Heart left ventricle (tissue), 13 donors: ENCODE results near the gene RET.

Source experiments
- CTCF ChIP-seq, 12 donors: fragments of 200-600 bp; sonication (generic) in 4 of 12; IDR thresholded peaks; one replicate each; pipeline versions ENCODE4 v1.5.0 to v1.8.0; 2018 to 2022; ENCODE audit warnings: antibody characterized with exemption in 12 of 12, mild to moderate bottlenecking in 5 of 12
- POLR2A ChIP-seq, 2 donors: fragments of 450-650 bp; IDR thresholded peaks; one replicate each; pipeline ENCODE4 v1.6.1; 2017; ENCODE audit warnings: antibody characterized with exemption in 2 of 2, mild to moderate bottlenecking in 2 of 2, moderate library complexity in 2 of 2
- donor health status: ischemic (EF 13 %, LVEDD 7.1; RV severe dilation, severe dysfunction).
- donor health status: DM: no; HTN: yes; CAD: no.
- donor health status: DM: no; HTN: no; CAD: no.
- donor health status: ischemic (EF 25% LVEDD 6.9; RV normal size, moderate dysfunction).
- donor health status: ischemic (EF 25% LVEDD 5.7; RV mildly dilated, moderate dysfunction).
- donor health status: ischemic (EF 35%, LVEDD 5.7; RV mildly dilated, moderate dysfunction).
- donor health status: nonischemic (EF 11% LVEDD 7.7; RV severe dilation, severe dysfunction).
- donor health status: DM: yes; HTN: yes; CAD: no.
- donor health status: PGD.
- donor health status: ischemic (EF 29% LVEDD 5.4; RV normal size, mild dysfunction).
- donor health status: nonischemic (EF 23%, LVEDD 6.1; RV moderate dilation, normal function).

DNA sequence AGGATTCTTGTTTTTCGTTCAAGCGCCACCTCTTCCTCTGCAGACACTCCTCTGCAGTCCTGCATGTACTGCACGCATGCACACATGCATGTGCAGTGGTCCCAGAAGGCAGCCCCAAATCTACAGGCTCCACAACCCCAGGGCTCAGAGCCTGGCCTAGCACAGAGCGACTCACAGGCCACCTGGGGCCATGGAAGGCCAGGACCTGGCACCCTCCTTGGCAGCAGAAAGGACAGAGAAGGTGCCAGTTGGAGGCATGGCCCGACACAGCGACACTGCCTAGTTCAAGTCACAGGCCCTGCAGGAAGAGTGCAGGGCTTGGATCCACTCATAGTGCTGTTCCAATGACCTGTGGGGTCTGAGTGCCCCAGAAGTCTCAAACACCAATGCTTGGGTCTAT, 48.7 kb upstream of the RET start:
- TF ChIP-seq CTCF (IDR thresholded peaks at IDR 0.05) (no peak), POLR2A (IDR thresholded peaks at IDR 0.05) (no peak)
